Stimulated activated CD8-positive, alpha-beta memory T cell treated with anti-CD3 and anti-CD28 coated beads, Interleukin-15, amount 100 ng/mL, for 1 hour (primary cell): Measurements from ENCODE around the gene ZNF653.
A peak's percentile ranks its signal among the peaks of the same experiment; 100 is the strongest.

Experiments
- DNase-seq: peaks from one replicate; pipeline ENCODE4 v3.0.0-alpha.2; 2020; ENCODE audit warnings: low read depth

Gene ZNF653

GRCh38 chr19:11519138-11519537 is 13.5 kb upstream of the ZNF653 start:
- no peak for DNase-seq

GRCh38 chr19:11513946-11514345 is 8.3 kb upstream of the ZNF653 start:
- DNase-seq: no peak

DNA sequence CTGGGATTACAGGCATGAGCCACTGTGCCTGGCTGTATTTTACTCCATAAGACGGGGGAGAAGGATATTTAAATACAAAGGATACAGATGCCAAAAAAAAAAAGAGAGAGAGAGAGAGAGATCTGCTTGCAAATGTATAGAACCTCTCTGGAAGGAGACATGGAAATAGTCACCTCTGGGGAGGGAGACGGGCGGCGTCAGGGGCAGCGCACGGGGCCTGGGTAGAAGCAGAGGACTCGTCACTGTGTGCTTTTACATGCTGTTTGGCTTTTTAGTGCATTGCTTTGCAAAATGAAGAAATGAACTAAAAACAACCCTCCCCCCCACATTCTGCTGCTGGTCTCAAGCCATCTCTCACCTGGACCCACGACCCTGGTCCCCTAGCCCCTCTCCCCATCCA is 4.8 kb upstream of the ZNF653 start:
- no peak for DNase-seq

DNA sequence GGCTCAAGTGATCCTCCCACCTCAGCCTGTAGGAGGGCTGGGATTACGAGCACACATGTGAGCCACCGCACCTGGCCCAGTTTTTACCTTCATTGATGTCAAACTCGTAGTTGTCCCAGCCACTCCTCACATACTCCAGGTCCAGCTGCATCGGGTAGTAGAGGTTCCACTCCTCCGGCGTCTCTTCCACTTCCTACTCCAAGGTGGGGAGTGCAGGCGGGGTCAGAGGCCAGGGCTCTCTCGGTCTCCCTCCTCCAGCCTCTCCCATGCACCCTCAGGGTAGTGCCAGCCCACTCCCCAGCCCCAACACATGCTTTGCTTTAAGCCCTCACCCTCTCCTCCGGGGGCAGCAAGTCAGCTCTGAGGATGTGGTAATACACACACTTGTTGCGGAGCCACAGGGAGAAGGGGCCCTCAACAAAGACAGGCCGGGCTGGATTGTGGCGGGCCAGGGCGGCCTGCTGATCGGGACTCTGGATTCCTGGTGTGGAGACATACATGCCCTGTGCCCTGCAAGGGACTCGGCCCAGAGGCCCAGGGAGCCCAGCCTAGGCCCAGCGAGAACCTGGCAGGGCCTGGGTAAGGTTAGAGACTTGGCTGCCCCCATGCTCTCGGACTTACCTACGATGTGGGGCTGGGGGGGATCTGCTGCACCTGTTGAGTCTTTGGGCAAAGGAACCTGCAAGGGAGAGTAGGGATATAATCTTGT is 1.9 kb upstream of the ZNF653 start:
- no peak for DNase-seq

GRCh38 chr19:11506967-11507366 is 1.3 kb upstream of the ZNF653 start:
- no peak for DNase-seq

- DNase-seq: no peak
Observed at GRCh38 chr19:11506101-11506555, 489 bp upstream of the ZNF653 start.

DNA sequence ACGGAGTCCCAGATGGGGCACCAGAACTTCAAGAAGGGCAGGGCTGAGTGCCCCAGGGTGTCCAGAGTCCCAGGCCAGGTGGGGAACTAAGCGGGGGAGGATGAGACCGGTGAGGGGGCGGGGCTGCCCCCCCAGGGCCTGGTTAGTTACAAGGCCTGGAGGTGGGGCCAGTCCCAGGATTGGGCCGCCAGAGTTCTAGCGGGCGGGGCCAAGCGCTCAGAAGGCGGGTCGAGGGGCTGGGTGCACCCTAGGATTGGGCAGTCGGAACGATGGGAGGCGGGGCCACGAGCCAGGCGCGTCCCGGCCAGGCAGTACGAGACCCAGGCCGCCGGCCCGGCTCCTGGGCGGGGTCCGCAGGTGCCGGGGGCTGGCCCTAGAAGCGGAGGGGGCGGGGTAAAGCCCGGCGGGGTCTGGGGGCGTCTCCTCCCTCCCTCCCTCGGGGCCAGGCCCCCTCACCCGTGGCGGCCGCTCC is 571 bp downstream of the ZNF653 start:
- peak; percentile 94 for DNase-seq

GRCh38 chr19:11504502-11505031 is 1.1 kb downstream of the ZNF653 start:
- DNase-seq: no peak

DNA sequence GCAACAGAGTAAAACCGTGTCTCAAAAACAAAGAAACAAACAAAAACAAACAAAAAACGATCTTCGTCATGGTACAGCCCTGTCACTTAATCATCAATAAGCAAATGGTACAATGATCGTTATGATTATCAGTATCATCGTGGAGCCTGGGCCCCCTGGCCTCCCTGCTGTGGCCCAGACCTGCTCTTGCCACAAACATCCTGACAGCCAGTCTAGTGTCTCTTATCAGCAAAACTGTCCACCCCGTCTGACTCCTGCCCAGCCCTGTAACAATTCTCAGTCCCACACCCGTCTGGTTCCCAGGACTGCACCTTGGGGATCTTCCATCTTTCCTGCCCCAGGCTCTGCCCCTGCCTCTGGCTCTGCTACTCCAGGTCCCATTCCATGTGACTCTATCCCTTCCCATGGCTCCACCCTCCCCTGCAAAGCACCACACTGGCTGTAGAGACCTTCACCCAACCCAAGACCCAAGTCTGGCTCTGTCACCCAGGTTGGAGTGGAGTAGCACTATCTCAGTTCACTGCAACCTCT is 5.7 kb downstream of the ZNF653 start:
- DNase-seq: no peak

GRCh38 chr19:11499220-11499726 is 6.4 kb downstream of the ZNF653 start:
- no peak for DNase-seq

GRCh38 chr19:11496391-11497163 is 9.1 kb downstream of the ZNF653 start:
- peak; percentile 44 for DNase-seq

DNA sequence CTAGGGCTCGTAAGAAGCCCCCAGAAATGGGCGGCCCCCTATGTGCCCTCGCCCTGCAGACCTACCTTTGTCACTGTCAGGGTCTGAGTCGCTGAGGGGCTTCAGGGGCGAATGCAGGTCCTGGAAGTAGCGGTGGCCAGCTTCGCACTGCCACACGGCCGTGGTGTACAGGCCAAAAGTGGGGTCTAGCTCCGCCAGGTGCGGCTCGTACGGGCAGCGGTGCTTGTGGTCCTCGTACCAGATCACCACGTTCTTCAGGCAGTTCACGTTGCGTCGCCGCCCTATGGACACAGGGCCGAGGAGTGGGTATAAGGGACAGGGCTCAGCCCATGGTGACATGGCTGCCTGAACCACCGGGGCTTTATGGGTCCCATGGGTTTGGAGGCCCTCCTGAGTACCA is 9.8 kb downstream of the ZNF653 start:
- no peak for DNase-seq

DNA sequence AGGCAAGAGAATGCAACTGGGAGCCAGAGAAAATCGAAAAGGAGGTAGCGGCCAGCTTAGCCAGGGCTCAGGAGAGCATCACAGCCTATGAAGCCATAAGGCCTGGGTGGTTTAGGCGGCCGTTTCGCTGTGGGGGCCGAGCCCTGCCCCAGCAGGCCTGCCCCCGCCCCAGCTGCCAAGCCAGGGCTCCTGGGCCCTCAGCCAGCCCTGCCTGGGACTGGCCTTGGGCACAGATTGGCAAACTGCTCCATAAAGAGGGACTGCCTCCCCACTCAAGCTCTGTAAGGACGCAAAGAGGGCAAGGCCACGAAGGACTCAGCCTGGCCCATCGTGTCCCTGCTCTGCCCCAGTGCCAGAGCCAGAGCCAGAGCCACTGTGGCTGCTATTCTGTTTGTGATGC is 10.2 kb downstream of the ZNF653 start:
- no peak for DNase-seq

- DNase-seq: no peak
Observed at GRCh38 chr19:11494634-11495285, 10.9 kb downstream of the ZNF653 start.

GRCh38 chr19:11489378-11489777 is 16.3 kb downstream of the ZNF653 start:
- no peak for DNase-seq

DNA sequence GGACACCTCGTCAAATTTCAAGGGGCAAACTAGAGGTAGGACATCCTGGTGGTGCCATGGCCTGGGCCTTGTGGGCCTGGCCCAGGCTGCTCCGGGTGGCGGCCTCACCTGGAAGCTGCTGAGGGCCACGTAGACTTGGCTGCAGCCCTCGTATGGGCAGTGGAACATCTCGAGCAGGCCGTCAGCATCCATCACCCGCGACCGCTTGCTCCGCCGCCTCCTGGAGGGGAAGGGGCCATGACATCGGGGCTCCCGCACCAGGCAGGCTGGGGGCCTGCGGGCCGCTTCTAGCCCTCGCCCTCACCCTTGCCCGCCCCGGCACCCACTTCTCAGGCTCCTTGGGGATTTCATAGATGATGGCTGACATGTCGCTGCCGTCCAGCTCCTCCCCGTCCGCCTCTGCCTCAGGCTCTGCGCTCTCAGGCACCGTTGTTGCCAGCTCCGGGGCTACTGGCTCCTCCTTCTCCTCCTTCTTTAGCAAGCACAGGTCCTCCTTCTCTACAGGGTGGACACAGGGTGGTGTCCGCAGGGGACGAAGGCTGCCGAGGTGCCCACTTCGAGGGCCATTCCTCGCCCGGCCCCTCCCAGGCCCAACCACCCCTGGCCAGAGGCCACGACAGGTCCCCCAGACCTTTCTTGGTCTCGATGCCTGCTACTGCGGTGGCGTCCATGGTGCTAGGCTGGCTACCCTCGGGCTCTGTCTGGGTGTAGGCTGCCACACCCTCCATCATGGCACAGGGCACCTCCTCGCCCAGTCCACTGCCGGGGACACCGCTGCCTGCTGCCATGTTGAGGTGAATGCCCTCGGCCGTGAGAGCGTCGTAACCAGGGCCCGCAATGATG is 18.8 kb downstream of the ZNF653 start:
- DNase-seq: no peak

DNA sequence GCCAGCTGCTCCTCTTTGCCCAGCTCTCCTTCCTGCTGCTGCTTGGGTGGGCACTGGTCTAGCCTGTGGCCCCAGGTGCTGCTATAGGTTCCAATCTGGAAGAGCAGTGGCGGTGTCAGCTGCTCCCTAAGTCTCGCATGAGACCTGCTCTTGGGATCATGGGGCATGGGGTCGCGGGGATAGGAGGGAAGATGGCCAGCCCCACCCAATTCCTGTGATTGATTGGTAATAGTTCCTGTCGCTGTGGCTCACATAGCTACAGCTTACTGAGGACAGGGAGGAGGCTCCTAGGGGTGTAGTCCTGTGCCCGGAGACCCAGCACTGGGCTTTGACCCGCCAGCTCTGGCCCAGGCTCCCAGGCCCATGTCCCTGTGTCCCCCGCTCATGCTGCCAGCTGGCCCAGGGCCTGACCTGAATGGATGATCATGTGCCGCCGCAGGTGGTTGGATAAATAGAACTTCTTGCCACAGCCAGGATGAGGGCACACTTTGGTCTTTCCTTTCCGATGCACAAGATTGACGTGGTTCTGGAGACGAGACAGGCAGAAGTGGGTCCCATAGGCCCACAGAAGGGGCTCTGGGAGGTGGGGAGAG is 20.3 kb downstream of the ZNF653 start:
- no peak for DNase-seq

DNA sequence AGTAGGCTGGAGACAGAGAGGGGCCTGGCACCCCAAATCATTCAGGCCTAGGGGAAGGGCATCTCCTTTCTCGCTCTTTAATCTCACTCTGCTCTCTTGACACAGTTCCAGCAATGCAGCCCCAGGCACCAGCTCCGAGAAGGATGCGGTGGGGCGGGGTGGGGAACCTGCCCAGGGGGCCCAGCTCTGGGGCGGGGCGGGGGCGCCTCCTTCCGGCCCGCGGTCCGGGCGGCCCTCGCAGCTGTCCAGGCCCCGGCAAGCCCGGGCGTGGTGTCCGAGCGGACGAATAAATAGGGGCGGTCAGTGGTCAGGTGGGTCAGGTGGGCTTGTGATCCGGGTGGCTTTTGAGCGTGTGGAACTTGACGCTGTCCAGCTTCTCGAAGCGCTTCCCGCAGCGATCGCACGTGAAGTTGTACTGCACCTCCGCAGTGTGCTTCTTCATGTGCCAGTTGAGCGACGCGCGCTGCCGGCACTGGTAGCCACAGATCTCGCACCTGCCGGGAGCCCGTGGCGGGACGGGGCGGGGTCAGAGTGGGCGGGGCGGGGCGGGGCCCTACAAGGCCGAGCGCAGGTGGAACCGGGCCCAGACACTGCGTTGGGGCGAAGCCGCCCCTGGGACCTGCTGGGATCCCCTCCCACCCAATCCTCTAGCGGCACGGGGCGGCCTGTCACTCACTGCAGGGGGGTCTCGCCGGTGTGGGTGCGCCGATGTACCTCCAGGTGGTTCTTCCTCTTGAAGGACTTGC is 22.1 kb downstream of the ZNF653 start:
- DNase-seq: no peak

DNA sequence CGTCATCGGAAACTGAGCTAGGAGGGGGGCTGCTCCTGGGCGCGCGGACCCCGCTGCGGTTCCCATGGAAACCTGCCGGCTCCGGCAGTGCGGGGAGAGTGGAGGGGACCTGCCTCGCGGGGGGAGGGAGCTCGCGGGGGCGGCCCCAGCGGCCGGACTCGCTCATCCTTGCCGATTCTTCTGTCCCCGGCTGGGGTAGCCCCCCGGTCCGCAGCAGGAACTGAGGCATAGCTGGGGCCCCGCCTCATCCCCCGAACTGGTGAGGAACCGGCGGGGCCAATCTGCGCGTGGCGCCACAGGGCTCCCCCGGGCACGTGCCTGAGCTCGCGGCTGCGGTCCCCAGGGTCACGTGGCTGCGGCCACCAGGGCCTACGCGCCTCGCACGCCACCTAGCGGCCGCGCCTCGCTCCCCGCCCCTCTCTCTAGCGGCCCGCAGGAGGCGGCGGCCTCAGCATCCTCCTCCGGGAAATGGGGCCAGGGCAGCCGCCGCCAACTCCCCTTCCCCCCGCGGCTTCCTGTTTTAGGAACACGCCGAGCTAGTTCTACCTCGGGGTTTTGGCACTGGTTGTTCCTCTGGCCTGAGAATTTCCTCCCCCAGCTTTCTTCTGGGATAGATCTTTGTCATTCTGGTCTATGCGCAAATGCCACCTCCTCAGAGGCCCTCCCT is 23.1 kb downstream of the ZNF653 start:
- peak; percentile 68 for DNase-seq
